NAMALWA (cell line): ENCODE measurements around the gene NKAIN2.

Experiments
- DNase-seq: peaks from one replicate; pipeline ENCODE4 v3.0.0-alpha.2; 2015; ENCODE audit warnings: low spot score

NKAIN2 gene

GRCh38 chr6:123803504-123804013 lies at the start of gene NKAIN2:
NKAIN2 (plus strand) TSS chr6:123803865.
- no peak for DNase-seq

- DNase-seq, result no peak
Observed at GRCh38 chr6:123759472-123759871, 44.2 kb upstream of the NKAIN2 start.

- no peak for DNase-seq
Observed at GRCh38 chr6:123763904-123764303, 39.8 kb upstream of the NKAIN2 start.

GRCh38 chr6:123764722-123765121 lies 38.9 kb upstream of the NKAIN2 start:
- no peak for DNase-seq

GRCh38 chr6:123768921-123769320 lies 34.7 kb upstream of the NKAIN2 start:
- no peak for DNase-seq

- DNase-seq, result no peak
Observed at GRCh38 chr6:123769431-123769830, 34.2 kb upstream of the NKAIN2 start.

GRCh38 chr6:123770247-123770949 lies 33.3 kb upstream of the NKAIN2 start:
- no peak for DNase-seq

- no peak for DNase-seq
Observed at GRCh38 chr6:123771126-123771525, 32.5 kb upstream of the NKAIN2 start.

- DNase-seq, result peak; percentile 7
Observed at GRCh38 chr6:123777563-123777962, 26.1 kb upstream of the NKAIN2 start.

- no peak for DNase-seq
Observed at GRCh38 chr6:123780021-123780420, 23.6 kb upstream of the NKAIN2 start.

- DNase-seq, result no peak
Observed at GRCh38 chr6:123784330-123784729, 19.3 kb upstream of the NKAIN2 start.

GRCh38 chr6:123785039-123785438 lies 18.6 kb upstream of the NKAIN2 start:
- no peak for DNase-seq

- no peak for DNase-seq
Observed at GRCh38 chr6:123788319-123788718, 15.3 kb upstream of the NKAIN2 start.

GRCh38 chr6:123794190-123794589 lies 9.5 kb upstream of the NKAIN2 start:
- no peak for DNase-seq

- no peak for DNase-seq
Observed at GRCh38 chr6:123794799-123795198, 8.9 kb upstream of the NKAIN2 start.

GRCh38 chr6:123801067-123801466 lies 2.6 kb upstream of the NKAIN2 start:
- DNase-seq, result no peak

GRCh38 chr6:123802351-123802696 lies 1.3 kb upstream of the NKAIN2 start:
- DNase-seq, result no peak

GRCh38 chr6:123802697-123803503 lies 765 bp upstream of the NKAIN2 start:
- DNase-seq, result peak; percentile 69

- no peak for DNase-seq
Observed at GRCh38 chr6:123804014-123804786, 535 bp downstream of the NKAIN2 start.

GRCh38 chr6:123804787-123805540 lies 1.3 kb downstream of the NKAIN2 start:
- no peak for DNase-seq

GRCh38 chr6:123805921-123806320 lies 2.3 kb downstream of the NKAIN2 start:
- no peak for DNase-seq

GRCh38 chr6:123806561-123806960 lies 2.9 kb downstream of the NKAIN2 start:
- DNase-seq, result no peak
